Epithelial cell of proximal tubule (primary cell): ENCODE results near the gene HMBS. TPM values are rescaled to one million over a fixed set of nuclear protein-coding genes. Genes with fewer than 3 reads are reported as not detected.

Source experiments
- DNase-seq: peaks from one replicate; pipeline ENCODE4 v3.0.0-alpha.2; 2011; ENCODE audit warnings: low read depth
- H3K4me3 ChIP-seq: 2 replicates; pipeline ENCODE4 v1.5.1; 2011; ENCODE audit warnings: low read depth, mild to moderate bottlenecking, low read length
- total RNA-seq: library from RNA; depleted of rRNA; stranded (reverse); fragments of >200 nt; gene quantifications from 2 replicates; pipeline ENCODE4 v1.2.3, GENCODE V29; 2015
- TF ChIP-seq, protein P1 (sequence below): conservative IDR thresholded peaks from 2 replicates; pipeline ENCODE4 v1.5.1; 2012; ENCODE audit warnings: low read depth, mild to moderate bottlenecking, low read length

HMBS gene
- total RNA-seq, 1 donor from 2014 or later, result 17.0 TPM

DNA sequence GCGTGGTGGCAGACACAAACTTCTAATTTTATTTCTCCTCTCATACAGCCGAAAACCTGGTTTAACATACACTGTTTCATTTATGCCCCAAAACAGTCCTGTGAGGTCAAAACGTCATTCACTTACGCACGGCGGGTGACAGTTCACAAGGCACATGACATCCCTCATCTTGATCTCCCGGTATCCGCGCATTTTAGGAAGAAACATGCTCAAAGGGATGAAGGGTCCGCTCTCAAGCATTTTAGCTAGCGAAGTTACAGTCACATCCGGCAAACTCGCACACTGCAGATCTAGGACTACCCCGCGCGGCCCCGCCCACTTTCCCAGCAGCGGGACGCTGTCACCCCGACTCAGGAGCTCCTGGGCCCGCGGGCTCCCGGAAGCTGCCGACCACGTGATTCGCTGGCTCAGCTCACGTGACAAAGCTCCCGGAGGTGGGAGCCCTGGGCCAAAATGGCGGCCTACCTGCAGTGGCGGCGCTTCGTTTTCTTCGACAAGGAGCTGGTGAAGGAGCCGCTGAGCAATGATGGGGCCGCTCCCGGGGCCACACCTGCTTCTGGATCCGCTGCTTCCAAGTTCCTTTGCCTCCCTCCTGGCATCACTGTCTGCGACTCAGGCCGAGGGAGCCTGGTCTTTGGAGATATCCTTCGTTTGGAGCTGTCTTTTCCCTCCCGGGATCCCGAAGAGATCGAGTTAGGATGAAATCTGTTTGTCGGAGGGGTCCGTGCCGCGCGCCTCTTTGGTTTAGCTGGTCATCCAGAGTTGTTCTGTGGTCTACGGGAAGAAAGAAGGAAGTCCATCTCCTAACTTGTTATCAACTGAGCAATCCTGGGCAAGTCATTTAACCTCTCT is 17.1 kb upstream of the HMBS start, which contains the start of gene VPS11:
TSS of gene VPS11 (plus strand) at position 448 of the 852 bp plus-strand sequence. CDS start at position 454, 6 bp downstream.
- TF ChIP-seq, protein P1, sequence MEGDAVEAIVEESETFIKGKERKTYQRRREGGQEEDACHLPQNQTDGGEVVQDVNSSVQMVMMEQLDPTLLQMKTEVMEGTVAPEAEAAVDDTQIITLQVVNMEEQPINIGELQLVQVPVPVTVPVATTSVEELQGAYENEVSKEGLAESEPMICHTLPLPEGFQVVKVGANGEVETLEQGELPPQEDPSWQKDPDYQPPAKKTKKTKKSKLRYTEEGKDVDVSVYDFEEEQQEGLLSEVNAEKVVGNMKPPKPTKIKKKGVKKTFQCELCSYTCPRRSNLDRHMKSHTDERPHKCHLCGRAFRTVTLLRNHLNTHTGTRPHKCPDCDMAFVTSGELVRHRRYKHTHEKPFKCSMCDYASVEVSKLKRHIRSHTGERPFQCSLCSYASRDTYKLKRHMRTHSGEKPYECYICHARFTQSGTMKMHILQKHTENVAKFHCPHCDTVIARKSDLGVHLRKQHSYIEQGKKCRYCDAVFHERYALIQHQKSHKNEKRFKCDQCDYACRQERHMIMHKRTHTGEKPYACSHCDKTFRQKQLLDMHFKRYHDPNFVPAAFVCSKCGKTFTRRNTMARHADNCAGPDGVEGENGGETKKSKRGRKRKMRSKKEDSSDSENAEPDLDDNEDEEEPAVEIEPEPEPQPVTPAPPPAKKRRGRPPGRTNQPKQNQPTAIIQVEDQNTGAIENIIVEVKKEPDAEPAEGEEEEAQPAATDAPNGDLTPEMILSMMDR, result no peak

DNA sequence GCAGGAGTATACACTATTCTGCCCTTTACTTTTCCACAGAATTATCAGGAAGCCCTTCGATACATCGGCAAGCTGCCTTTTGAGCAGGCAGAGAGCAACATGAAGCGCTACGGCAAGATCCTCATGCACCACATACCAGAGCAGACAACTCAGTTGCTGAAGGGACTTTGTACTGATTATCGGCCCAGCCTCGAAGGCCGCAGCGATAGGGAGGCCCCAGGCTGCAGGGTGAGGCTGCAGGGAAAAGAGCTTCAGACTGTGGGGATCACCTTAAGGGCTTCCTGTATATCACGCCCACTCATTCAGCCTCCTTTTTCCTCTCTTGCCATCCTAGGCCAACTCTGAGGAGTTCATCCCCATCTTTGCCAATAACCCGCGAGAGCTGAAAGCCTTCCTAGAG is 6.8 kb upstream of the HMBS start:
- no peak overlapping the region for H3K4me3 ChIP-seq
- TF ChIP-seq, protein P1, result no peak
- DNase-seq, result no peak

More for the DNA sequence above, 17.1 kb upstream of the HMBS start, which contains the start of gene VPS11:
- H3K4me3 ChIP-seq, result peak within 1 kb of the TSS; percentile 100
- peak; percentile 56 for DNase-seq

DNA sequence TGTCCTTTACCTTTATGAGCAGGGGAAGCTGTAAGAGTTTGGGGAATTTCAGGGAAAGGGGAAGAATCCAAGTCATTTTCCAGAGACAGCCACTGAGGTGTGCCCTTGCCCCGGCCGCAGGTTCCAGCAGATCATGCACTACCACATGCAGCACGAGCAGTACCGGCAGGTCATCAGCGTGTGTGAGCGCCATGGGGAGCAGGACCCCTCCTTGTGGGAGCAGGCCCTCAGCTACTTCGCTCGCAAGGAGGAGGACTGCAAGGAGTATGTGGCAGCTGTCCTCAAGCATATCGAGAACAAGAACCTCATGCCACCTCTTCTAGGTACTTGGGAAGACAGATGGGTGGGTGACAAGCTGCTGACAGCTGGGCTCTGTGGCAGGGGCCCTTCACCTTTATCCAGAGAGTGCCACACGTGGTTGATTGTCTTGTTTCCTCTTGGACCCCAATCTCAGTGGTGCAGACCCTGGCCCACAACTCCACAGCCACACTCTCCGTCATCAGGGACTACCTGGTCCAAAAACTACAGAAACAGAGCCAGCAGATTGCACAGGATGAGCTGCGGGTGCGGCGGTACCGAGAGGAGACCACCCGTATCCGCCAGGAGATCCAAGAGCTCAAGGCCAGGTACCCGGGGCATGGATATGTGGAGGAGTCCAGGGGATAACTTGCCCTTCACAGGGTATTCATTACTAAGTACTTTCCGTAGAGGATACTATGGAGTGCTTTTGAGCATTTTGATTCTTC is 5.8 kb upstream of the HMBS start:
- TF ChIP-seq, protein P1, result no peak
- DNase-seq, result no peak
- no peak overlapping the region for H3K4me3 ChIP-seq

DNA sequence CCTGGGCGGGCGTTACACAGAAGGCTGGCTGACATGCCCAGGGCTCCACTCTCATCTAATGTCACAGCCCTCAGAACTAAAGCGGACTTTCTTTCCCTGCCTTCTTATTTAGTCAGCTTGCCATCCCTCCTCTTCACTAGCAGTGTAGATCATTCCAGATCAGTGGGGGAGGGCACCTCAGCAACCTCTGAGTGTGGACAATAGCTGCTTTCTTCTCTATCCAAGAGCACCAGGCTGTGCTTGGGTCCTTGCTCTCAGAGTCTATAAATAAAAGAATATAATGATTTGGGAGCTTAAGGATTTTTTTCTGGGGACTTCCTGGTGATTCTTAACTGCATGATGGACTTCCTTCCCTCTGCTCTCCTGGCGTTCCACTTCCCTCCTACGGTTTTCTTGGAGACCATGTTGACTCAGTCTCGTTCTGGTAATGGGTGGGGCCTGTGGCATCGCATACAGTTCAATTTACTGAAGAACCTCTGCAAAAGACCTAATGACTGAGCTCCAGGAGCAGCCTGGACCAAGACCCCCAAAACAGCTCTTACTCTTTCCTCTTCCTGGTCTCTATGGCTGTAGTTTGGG is 2.9 kb upstream of the HMBS start:
- TF ChIP-seq, protein P1, result no peak
- DNase-seq, result no peak
- no peak overlapping the region for H3K4me3 ChIP-seq

DNA sequence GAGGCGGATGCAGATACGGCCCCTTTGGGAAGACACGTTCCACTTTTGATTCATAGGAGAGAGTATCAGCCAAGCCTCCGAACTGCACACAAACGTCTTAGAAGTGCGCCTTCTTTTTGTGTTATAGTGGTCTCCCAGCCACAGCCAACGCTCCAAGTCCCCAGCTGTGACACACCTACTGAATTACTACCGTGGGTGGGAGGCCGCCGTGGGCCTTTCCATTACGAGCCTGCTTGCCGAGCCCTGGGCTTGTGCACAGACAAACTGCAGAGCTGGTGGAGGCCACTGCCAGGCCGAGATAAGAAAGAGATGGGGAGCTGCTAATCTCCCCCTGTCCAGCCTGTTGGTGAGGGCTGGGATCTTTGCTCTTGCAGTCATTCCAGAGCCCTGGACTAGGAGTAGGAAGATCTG is 761 bp downstream of the HMBS start:
- TF ChIP-seq, protein P1, result no peak
- peak overlapping the region; percentile 90 for H3K4me3 ChIP-seq
- DNase-seq, result no peak

DNA sequence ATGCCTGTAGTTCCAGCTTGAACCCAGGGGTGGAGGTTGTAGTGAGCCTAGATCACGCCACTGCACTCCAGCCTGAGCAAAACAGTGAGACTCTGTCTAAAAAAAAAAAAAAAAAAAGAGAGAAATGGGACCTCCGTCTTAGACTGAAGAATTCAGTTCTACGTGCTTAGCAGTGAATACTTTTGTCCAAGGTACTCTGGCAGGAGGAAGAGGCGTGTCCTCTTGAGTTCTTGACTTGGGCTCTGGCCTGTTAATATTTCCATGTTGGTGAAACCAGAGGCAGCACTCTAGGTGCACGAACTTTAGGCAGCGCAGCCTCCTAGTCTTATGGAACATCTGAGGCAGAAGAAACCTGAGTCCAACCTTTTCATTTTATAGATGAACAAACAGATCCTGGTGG is 2.4 kb downstream of the HMBS start:
- DNase-seq, result no peak
- TF ChIP-seq, protein P1, result no peak
- H3K4me3 ChIP-seq, result no peak overlapping the region
